HG03565 (cell line): ENCODE data around the gene MYO5C.

Source experiments
- ATAC-seq: cut with Tn5 transposase; IDR thresholded peaks from one replicate; pipeline ENCODE4 v1.9.1; 2021; ENCODE audit warnings: mild to moderate bottlenecking, moderate library complexity; ENCODE audit not compliant: unreplicated experiment

MYO5C gene

GRCh38 chr15:52153900-52154895 lies 141.4 kb downstream of the MYO5C start:
- no peak for ATAC-seq

- no peak for ATAC-seq
These were observed 144.3 kb downstream of the MYO5C start for GRCh38 chr15:52151353-52151752.

- ATAC-seq = no peak
These were observed 144.7 kb downstream of the MYO5C start for GRCh38 chr15:52150871-52151270.

- ATAC-seq = no peak
These were observed 145.4 kb downstream of the MYO5C start for GRCh38 chr15:52150043-52150825.

GRCh38 chr15:52148403-52148802 lies 147.2 kb downstream of the MYO5C start:
- no peak for ATAC-seq

- ATAC-seq = no peak
These were observed 148.8 kb downstream of the MYO5C start for GRCh38 chr15:52146776-52147175.

GRCh38 chr15:52146261-52146660 lies 149.3 kb downstream of the MYO5C start:
- ATAC-seq = no peak

GRCh38 chr15:52144656-52145178 lies 150.9 kb downstream of the MYO5C start:
- ATAC-seq = no peak

- no peak for ATAC-seq
These were observed 151.7 kb downstream of the MYO5C start for GRCh38 chr15:52143873-52144272.
